Fibroblast of villous mesenchyme (primary cell): Measurements from ENCODE around the gene FUNDC2. TPM values are rescaled to one million over a fixed set of nuclear protein-coding genes. Genes with fewer than 3 reads are reported as not detected.
A peak's percentile ranks its signal among the peaks of the same experiment; 100 is the strongest.

ENCODE experiments used
- DNase-seq: peaks from one replicate; pipeline ENCODE4 v3.0.0-alpha.2; 2010; ENCODE audit warnings: low read depth
- H3K4me3 ChIP-seq: 2 replicates; pipeline ENCODE4 v1.5.1; 2011; ENCODE audit warnings: low read depth, mild to moderate bottlenecking, low read length
- CTCF ChIP-seq: IDR thresholded peaks from 2 replicates; pipeline ENCODE4 v1.5.1; 2012; ENCODE audit warnings: low read depth, mild to moderate bottlenecking, low read length; ENCODE audit not compliant: insufficient read depth
- total RNA-seq: library from RNA; depleted of rRNA; stranded (reverse); fragments of >200 nt; gene quantifications from 2 replicates; pipeline ENCODE4 v1.2.3, GENCODE V29; 2012

The FUNDC2 gene
- total RNA-seq, 1 donor: 31.5 TPM

GRCh38 chrX:155056471-155056870 lies 29.8 kb downstream of the FUNDC2 start:
- H3K4me3 ChIP-seq: no peak overlapping the region
- TF ChIP-seq CTCF: no peak

GRCh38 chrX:155056877-155057792 lies 30.5 kb downstream of the FUNDC2 start:
- peak; percentile 68 for TF ChIP-seq CTCF
- H3K4me3 ChIP-seq: peak overlapping the region; percentile 34
- peak; percentile 80 for DNase-seq

More at GRCh38 chrX:155056471-155056870, 29.8 kb downstream of the FUNDC2 start:
- no peak for DNase-seq

GRCh38 chrX:155061760-155062159 lies 35.1 kb downstream of the FUNDC2 start:
- TF ChIP-seq CTCF: no peak
- no peak overlapping the region for H3K4me3 ChIP-seq
- no peak for DNase-seq

GRCh38 chrX:155065035-155065734 lies 38.5 kb downstream of the FUNDC2 start:
- TF ChIP-seq CTCF: no peak
- peak; percentile 67 for DNase-seq
- H3K4me3 ChIP-seq: no peak overlapping the region

- H3K4me3 ChIP-seq: no peak overlapping the region
- TF ChIP-seq CTCF: no peak
- DNase-seq: peak; percentile 47
Measured at GRCh38 chrX:155068165-155068564, 41.5 kb downstream of the FUNDC2 start.

- TF ChIP-seq CTCF: no peak
- peak overlapping the region; percentile 69 for H3K4me3 ChIP-seq
- no peak for DNase-seq
Measured at GRCh38 chrX:155069414-155069813, 42.8 kb downstream of the FUNDC2 start.
